Loucy (cell line): ENCODE data around the gene AAR2.

ENCODE experiments used
- EZH2phosphoT487 ChIP-seq: fragments of 200-600 bp; IDR thresholded peaks from 2 replicates; pipeline ENCODE4 v1.6.1; 2018; ENCODE audit warnings: antibody characterized with exemption, mild to moderate bottlenecking, moderate library complexity, borderline replicate concordance
- TF ChIP-seq, protein P1 (sequence below): fragments of 200-600 bp; sonication (generic); conservative IDR thresholded peaks from 2 replicates; pipeline ENCODE4 v1.5.1; 2014; ENCODE audit warnings: mild to moderate bottlenecking, antibody characterized with exemption, low read length

DNA sequence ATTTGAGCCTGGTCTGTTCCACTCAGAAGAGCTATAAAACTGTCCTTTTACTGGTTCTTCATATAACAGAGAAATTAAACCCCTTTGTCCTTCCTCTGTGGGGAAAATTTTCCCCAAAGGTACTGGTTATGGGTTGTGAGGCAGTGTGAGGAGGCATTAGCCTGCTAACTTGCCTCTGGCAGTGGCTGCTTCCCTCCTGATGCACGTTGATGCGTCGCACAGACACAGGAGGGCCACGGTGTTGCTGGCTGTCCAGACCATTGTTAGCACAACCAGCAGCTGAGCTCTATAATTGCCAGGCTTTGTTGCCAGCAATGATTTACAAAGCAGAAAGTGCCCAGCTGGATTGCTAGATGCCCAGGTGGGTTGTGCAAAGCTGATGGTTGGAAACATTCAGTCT lies 10.1 kb downstream of the AAR2 start:
- TF ChIP-seq, protein P1, sequence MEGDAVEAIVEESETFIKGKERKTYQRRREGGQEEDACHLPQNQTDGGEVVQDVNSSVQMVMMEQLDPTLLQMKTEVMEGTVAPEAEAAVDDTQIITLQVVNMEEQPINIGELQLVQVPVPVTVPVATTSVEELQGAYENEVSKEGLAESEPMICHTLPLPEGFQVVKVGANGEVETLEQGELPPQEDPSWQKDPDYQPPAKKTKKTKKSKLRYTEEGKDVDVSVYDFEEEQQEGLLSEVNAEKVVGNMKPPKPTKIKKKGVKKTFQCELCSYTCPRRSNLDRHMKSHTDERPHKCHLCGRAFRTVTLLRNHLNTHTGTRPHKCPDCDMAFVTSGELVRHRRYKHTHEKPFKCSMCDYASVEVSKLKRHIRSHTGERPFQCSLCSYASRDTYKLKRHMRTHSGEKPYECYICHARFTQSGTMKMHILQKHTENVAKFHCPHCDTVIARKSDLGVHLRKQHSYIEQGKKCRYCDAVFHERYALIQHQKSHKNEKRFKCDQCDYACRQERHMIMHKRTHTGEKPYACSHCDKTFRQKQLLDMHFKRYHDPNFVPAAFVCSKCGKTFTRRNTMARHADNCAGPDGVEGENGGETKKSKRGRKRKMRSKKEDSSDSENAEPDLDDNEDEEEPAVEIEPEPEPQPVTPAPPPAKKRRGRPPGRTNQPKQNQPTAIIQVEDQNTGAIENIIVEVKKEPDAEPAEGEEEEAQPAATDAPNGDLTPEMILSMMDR: no peak
- no peak for TF ChIP-seq EZH2phosphoT487
